ENCODE results near the gene RHBDF2. TPM values are rescaled to one million over a fixed set of nuclear protein-coding genes. Genes with fewer than 3 reads are reported as not detected.
A peak's percentile ranks its signal among the peaks of the same experiment; 100 is the strongest.

RHBDF2 gene
- total and polyA plus RNA-seq, 8 donors = 7.5 to 61.7 (median 11.0) TPM

DNA sequence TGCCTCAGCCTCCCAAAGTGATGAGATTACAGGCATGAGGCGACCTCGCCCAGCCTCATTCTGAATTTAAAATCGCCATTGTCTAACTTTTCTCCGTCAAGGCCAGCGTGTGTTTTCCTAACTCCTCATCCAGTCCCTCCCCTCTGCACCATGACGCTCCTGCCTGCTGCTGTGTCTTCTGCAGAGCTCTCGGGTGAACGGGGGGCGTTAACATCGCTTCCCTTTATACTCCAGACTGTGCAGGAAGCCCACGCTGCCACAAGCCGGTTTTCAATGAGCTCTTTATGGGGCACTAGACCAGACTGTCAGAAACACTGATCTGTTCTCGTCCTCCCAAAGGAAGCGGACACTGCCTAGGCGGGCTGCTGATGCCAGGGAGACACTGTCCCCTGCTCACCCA lies 20.6 kb downstream of the RHBDF2 start:
- no peak for TF ChIP-seq CTCF (IDR thresholded peaks at IDR 0.05)
- H3K9me3 ChIP-seq = no peaks in the 10 kb centered on the region
- ATAC-seq (no peak), DNase-seq (peak in 1 of 4 donors; percentile 55)
- H3K27me3 ChIP-seq = no peaks in the 10 kb centered on the region
- peak overlapping the region in 1 of 2 donors; percentile 23 for H3K27ac ChIP-seq
- peaks cover 0 to 50% of the 10 kb centered on the region in 2 donors for H3K4me1 ChIP-seq
- H3K4me3 ChIP-seq = no peak overlapping the region
- intact Hi-C loops (cut with DNase I) = no loop called here
- H3K36me3 ChIP-seq = peaks cover 0 to 59% of the 10 kb centered on the region in 2 donors

DNA sequence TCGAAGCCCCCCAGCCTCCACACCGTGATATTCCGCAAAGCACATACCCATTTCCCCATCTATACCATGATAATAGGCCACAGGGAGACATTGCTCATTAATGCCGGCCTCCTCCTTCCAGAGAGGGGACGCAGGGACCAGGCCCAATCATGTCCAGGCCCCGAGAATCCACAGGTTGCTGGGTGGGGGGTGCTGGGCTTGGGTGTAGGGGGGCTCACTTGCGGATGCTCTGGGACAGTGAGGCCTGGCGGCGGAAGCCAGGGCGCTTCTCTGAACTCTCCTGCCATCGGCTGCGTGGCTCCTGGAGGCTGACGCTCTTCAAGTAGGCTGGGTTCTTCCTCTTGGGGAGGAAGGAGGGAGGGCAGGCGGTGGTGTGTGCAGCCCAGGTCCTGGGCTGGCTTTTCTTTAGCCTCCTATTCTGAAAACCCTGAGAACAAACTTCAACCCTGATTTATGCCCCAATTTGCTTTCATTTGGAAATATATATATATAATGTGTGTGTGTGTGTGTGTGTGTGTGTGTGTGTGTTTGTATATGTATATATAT lies 21.6 kb downstream of the RHBDF2 start:
- H3K27ac ChIP-seq = no peak overlapping the region
- no peaks in the 10 kb centered on the region for H3K27me3 ChIP-seq
- H3K9me3 ChIP-seq = no peaks in the 10 kb centered on the region
- ATAC-seq = no peak
- H3K4me3 ChIP-seq = no peak overlapping the region
- intact Hi-C loops (cut with DNase I) = no loop called here
- peaks cover 0 to 69% of the 10 kb centered on the region in 2 donors for H3K36me3 ChIP-seq
- DNase-seq = no peak
- H3K4me1 ChIP-seq = peaks cover 0 to 40% of the 10 kb centered on the region in 2 donors
- no peak for TF ChIP-seq CTCF (IDR thresholded peaks at IDR 0.05)

DNA sequence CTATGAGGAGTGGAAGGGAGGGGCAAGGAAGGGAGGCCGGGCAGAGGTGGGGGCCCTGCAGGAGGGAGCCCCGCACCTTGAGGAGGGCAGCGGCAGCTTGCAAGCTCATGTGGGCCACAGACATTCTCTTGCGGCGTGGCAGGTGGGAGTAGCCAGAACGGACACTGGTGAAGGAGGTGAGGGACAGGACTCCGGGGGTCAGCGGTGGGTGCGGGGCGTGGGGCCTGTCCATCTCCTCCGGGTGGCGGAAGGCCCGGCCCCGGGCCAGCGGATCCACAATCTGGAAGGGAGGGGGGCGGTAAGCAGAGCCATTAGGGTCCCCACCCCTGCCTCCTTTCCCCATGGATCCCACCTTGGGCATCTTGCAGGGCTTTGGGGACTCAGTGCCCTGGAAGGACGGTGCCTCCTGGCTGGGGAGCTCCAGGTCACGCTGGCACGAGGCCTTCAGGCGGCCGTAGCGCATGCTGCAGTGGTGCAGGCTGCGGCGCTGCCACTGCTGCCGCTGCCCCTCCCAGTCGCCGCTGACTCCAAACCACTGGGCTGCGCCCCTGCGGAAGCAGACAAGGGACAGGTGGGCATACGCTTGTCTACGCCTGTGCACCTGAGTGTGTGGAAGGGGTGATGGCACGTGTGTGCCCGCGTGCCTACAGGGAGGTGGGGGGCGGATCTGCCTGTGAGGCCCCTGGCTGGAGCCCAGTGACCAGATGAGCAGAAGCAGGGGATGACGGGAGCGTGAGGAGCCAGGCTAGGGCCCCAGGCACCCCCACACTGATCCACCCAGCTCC lies 22.3 kb downstream of the RHBDF2 start:
- peaks cover 0 to 76% of the 10 kb centered on the region in 2 donors for H3K36me3 ChIP-seq

DNA sequence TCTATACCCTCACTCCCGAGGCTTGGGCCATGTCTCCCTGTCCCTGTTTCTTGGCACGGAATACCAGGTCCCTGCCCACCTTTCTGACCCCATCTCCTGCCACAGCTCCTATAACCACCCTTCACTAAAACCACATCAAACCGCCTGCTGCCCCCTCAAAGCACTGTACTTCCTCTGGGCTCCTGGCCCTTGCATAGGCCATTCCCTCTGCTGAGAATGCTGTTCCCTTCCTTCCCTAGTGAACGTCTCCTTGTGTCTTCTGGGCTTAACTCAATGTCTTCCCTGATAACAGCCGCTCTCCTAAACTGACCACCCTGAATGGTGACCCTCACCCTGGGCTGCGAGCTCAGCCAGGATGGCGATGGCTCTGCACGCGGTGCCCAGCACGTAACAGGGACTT lies 23.1 kb downstream of the RHBDF2 start:
- no peak for ATAC-seq
- Histone ChIP-seq H3K9me3 (no peaks in the 10 kb centered on the region), H3K27ac (no peak overlapping the region), H3K36me3 (peaks cover 0 to 84% of the 10 kb centered on the region in 2 donors), H3K4me1 (peaks cover 0 to 27% of the 10 kb centered on the region in 2 donors), H3K4me3 (no peak overlapping the region), H3K27me3 (no peaks in the 10 kb centered on the region)
- intact Hi-C loops (cut with DNase I) = no loop called here
- no peak for DNase-seq
- no peak for TF ChIP-seq CTCF (IDR thresholded peaks at IDR 0.05)

More for the DNA sequence above, 22.3 kb downstream of the RHBDF2 start:
- intact Hi-C loops (cut with DNase I) = no loop called here
- DNase-seq (no peak), ATAC-seq (no peak)
- H3K27me3 ChIP-seq = no peaks in the 10 kb centered on the region
- no peak for TF ChIP-seq CTCF (IDR thresholded peaks at IDR 0.05)
- H3K4me3 ChIP-seq = no peak overlapping the region
- H3K4me1 ChIP-seq = peaks cover 0 to 33% of the 10 kb centered on the region in 2 donors
- no peaks in the 10 kb centered on the region for H3K9me3 ChIP-seq
- H3K27ac ChIP-seq = no peak overlapping the region

DNA sequence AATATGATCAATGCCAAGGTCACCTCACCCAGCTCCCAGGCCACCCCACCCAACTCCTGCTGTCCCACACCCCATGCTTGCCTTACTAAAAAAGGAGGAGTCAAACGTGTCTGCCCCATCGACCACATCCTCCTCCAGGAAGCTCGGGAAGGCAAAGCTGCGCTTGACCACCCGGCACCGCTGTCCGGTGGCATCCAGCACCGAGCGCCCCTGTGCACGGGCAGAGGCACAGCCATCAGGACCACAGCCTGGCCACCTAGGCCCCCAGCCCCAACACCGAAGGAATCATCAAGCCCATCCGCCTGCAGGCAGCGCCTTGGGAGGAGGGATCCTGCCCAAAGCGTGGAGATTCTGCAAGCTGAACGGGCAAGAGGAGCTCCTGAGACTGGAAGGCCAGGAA lies 23.6 kb downstream of the RHBDF2 start:
- Histone ChIP-seq H3K9me3 (no peaks in the 10 kb centered on the region), H3K27ac (no peak overlapping the region), H3K4me1 (peaks cover 0 to 22% of the 10 kb centered on the region in 2 donors), H3K27me3 (no peaks in the 10 kb centered on the region), H3K36me3 (peaks cover 0 to 89% of the 10 kb centered on the region in 2 donors), H3K4me3 (no peak overlapping the region)
- TF ChIP-seq CTCF (IDR thresholded peaks at IDR 0.05) = no peak
- ATAC-seq (no peak), DNase-seq (no peak)
- intact Hi-C loops (cut with DNase I) = no loop called here
